Measurements from ENCODE around the gene DMBX1.

Gene DMBX1

GRCh38 chr1:46489638-46490405 is at the start of gene DMBX1:
DMBX1 (plus strand) TSS chr1:46489836; CDS start chr1:46507011, 17,175 bp downstream.
- no peak for TF ChIP-seq CTCF (IDR thresholded peaks at IDR 0.05; ENCODE audit: low read depth, low read length)
- H3K4me3 ChIP-seq (replicated peaks in 1 of 2; ENCODE audit: low read depth in 2 of 2, low read length in 2 of 2) = no peak within 1 kb of the TSS
- peak; percentile 9 to 29 for DNase-seq (ENCODE audit: low read depth in 2 of 2)

GRCh38 chr1:46440478-46440877 is 49.2 kb upstream of the DMBX1 start:
- no peak for TF ChIP-seq CTCF (IDR thresholded peaks at IDR 0.05; ENCODE audit: low read depth, low read length)
- no peak overlapping the region for H3K4me3 ChIP-seq (replicated peaks in 1 of 2; ENCODE audit: low read depth in 2 of 2, low read length in 2 of 2)
- DNase-seq (ENCODE audit: low read depth in 2 of 2) = no peak

GRCh38 chr1:46442317-46443161 is 47.1 kb upstream of the DMBX1 start:
- peak; percentile 83 to 88 for DNase-seq (ENCODE audit: low read depth in 2 of 2)
- H3K4me3 ChIP-seq (replicated peaks in 1 of 2; ENCODE audit: low read depth in 2 of 2, low read length in 2 of 2) = peak overlapping the region; percentile 13 to 48
- TF ChIP-seq CTCF (IDR thresholded peaks at IDR 0.05; ENCODE audit: low read depth, low read length) = peak; percentile 91

- no peak for DNase-seq (ENCODE audit: low read depth in 2 of 2)
- no peak overlapping the region for H3K4me3 ChIP-seq (replicated peaks in 1 of 2; ENCODE audit: low read depth in 2 of 2, low read length in 2 of 2)
- TF ChIP-seq CTCF (IDR thresholded peaks at IDR 0.05; ENCODE audit: low read depth, low read length) = no peak
Measured at GRCh38 chr1:46444466-46444865, 45.2 kb upstream of the DMBX1 start.

- DNase-seq (ENCODE audit: low read depth in 2 of 2) = no peak
- no peak overlapping the region for H3K4me3 ChIP-seq (replicated peaks in 1 of 2; ENCODE audit: low read depth in 2 of 2, low read length in 2 of 2)
- no peak for TF ChIP-seq CTCF (IDR thresholded peaks at IDR 0.05; ENCODE audit: low read depth, low read length)
Measured at GRCh38 chr1:46445773-46446256, 43.8 kb upstream of the DMBX1 start.

GRCh38 chr1:46446646-46447498 is 42.8 kb upstream of the DMBX1 start:
- DNase-seq (ENCODE audit: low read depth in 2 of 2) = peak; percentile 76 to 78
- H3K4me3 ChIP-seq (replicated peaks in 1 of 2; ENCODE audit: low read depth in 2 of 2, low read length in 2 of 2) = no peak overlapping the region
- peak; percentile 96 for TF ChIP-seq CTCF (IDR thresholded peaks at IDR 0.05; ENCODE audit: low read depth, low read length)
